Stimulated activated memory B cell treated with anti-CD40 and anti-IgM and Interleukin-4, amounts not matched to agents 10 μg/mL and 1 μg/mL and 100 μg/mL, for 72 hours (primary cell): ENCODE measurements around the gene RIMKLB.
"Not testable (repeated sequence)": the region's sequence is repeated elsewhere in the genome, so short reads cannot be mapped to it uniquely, and the experiment has no call there.

Experiments used
- ATAC-seq: fragments of 150-1000 bp; cut with Tn5 transposase; 2 replicates; pipeline ENCODE4 v1.10.0; 2021
- H3K27ac Mint-ChIP-seq: one replicate; pipeline ENCODE4 v1.8.0; 2022; ENCODE audit warnings: mild to moderate bottlenecking, mixed read lengths
- H3K27me3 Mint-ChIP-seq: one replicate; pipeline ENCODE4 v1.8.0; 2022; ENCODE audit warnings: mixed read lengths
- H3K36me3 Mint-ChIP-seq: one replicate; pipeline ENCODE4 v1.8.0; 2022; ENCODE audit warnings: mixed read lengths
- H3K4me1 Mint-ChIP-seq: one replicate; pipeline ENCODE4 v1.8.0; 2022; ENCODE audit warnings: mixed read lengths
- H3K4me3 Mint-ChIP-seq: one replicate; pipeline ENCODE4 v1.8.0; 2022; ENCODE audit warnings: mild to moderate bottlenecking, moderate library complexity, mixed read lengths
- H3K9me3 Mint-ChIP-seq: one replicate; pipeline ENCODE4 v1.8.0; 2022; ENCODE audit warnings: mixed read lengths

Gene RIMKLB

DNA sequence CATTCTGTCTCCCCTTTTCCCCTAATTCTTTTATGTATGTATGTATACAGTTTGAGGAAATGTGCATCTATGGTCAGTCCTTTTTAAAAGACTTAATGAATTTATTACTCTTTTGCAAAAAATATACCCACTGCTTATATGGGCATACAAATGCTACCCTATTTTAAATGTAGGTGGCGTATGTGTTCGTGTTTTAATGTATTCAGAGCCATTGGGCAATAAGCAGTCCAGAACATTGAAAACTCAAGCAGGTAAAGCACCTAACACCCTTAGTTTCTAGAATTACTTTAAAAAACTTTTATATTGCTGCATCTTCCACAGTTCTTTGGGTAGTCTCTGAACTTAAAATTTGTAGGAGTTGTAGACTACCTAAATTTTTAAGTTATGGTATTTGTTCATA lies 82.1 kb downstream of the RIMKLB start:
- H3K4me1 Mint-ChIP-seq: no peaks in the 10 kb centered on the region
- peaks cover 34% of the 10 kb centered on the region for H3K36me3 Mint-ChIP-seq
- no peak overlapping the region for H3K27ac Mint-ChIP-seq
- no peak for ATAC-seq
- H3K27me3 Mint-ChIP-seq: no peaks in the 10 kb centered on the region
- no peaks in the 10 kb centered on the region for H3K9me3 Mint-ChIP-seq
- no peak overlapping the region for H3K4me3 Mint-ChIP-seq

DNA sequence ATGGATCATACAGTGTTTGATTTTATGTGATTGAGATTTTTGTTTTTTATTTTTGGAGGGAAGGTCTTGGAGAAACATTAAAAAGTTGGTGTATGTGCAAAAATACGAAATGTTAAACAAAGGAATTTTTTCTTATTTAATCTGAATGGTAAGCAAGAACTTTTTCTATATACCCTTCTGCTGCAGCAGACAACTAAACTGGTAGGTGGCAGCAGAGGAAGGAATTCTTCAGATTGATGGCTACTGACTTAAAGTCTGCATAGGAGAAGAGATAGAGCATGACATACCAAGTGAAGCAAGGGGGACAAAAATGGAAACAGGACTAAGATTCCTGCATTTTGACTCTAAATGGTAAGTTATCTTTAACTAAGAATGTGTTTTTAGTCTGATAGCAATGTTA lies 82.6 kb downstream of the RIMKLB start:
- H3K9me3 Mint-ChIP-seq: no peaks in the 10 kb centered on the region

DNA sequence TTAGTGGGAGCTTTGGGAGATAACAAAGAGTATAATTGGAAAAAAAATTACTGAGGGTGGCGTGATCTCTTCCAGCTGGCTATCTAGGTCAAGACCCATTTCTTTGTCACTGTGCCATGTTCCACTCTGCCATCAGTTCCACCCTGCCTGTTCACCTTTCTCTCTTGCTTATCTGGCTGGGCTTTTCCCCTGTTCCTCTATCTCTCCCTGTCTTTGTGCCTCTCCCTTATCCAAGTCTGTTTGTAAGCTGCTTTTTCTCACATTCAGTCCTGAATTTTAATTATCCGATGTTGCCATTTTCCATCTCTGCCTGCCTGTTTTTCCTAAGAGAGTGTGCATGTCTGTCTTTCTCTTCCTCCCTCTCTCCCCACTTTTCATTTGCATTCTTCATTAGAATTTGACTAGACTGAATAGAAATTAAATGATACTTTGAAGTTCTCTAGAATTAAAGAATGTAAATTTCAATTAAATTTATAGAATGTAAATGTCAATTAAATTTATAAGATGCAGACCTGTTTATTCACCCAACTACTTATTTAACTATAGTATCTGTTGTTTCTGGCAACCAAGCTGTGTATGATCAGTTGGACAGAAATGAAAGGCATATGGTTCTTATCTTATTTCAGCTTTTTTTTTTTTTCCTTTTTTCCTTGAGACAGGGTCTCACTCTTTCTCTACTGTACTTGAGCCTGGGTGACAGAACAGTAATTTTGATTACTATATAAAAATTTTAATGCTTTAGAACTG lies 83.8 kb downstream of the RIMKLB start:
- H3K27me3 Mint-ChIP-seq: no peaks in the 10 kb centered on the region
- H3K27ac Mint-ChIP-seq: no peak overlapping the region
- ATAC-seq: no peak
- no peak overlapping the region for H3K4me3 Mint-ChIP-seq
- H3K9me3 Mint-ChIP-seq: no peaks in the 10 kb centered on the region
- peaks cover 22% of the 10 kb centered on the region for H3K36me3 Mint-ChIP-seq
- H3K4me1 Mint-ChIP-seq: no peaks in the 10 kb centered on the region

More for the DNA sequence above, 82.6 kb downstream of the RIMKLB start:
- H3K4me3 Mint-ChIP-seq: no peak overlapping the region
- ATAC-seq: no peak
- no peaks in the 10 kb centered on the region for H3K4me1 Mint-ChIP-seq
- no peak overlapping the region for H3K27ac Mint-ChIP-seq
- H3K36me3 Mint-ChIP-seq: peaks cover 29% of the 10 kb centered on the region
- H3K27me3 Mint-ChIP-seq: no peaks in the 10 kb centered on the region

GRCh38 chr12:8784290-8784888 lies 86.6 kb downstream of the RIMKLB start:
- Mint-ChIP-seq H3K9me3 (no peaks in the 10 kb centered on the region), H3K36me3 (peaks cover 15% of the 10 kb centered on the region), H3K27ac (no peak overlapping the region), H3K4me1 (no peaks in the 10 kb centered on the region), H3K4me3 (no peak overlapping the region), H3K27me3 (no peaks in the 10 kb centered on the region)
- ATAC-seq: no peak

GRCh38 chr12:8785499-8785898 lies 87.7 kb downstream of the RIMKLB start:
- H3K27ac Mint-ChIP-seq: no peak overlapping the region
- ATAC-seq: no peak
- H3K4me1 Mint-ChIP-seq: no peaks in the 10 kb centered on the region
- no peak overlapping the region for H3K4me3 Mint-ChIP-seq
- H3K27me3 Mint-ChIP-seq: no peaks in the 10 kb centered on the region
- peaks cover 9% of the 10 kb centered on the region for H3K36me3 Mint-ChIP-seq
- H3K9me3 Mint-ChIP-seq: no peaks in the 10 kb centered on the region

- ATAC-seq, H3K9me3 Mint-ChIP-seq, H3K27me3 Mint-ChIP-seq, H3K4me3 Mint-ChIP-seq, H3K4me1 Mint-ChIP-seq, H3K27ac Mint-ChIP-seq, H3K36me3 Mint-ChIP-seq: not testable (repeated sequence)
Observed at GRCh38 chr12:8787206-8787605, 89.4 kb downstream of the RIMKLB start.

DNA sequence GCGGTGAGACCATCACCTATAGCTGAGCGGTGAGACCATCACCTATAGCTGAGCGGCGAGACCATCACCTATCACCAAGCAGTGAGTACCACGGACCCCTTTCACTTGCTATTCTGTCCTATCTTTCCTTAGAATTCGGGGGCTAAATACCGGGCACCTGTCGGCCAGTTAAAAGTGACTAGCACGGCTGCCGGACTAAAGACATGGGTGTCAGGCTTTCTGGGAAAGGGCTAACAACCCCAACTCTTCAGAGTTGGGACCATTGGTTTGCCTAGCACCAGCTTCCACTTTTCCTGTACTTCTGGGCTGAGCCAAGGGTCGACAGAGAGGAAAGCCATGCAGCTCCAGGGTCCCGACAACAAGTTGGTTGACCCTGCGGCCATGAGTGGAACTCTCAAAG lies 90.9 kb downstream of the RIMKLB start:
- H3K4me1 Mint-ChIP-seq, H3K9me3 Mint-ChIP-seq, H3K27ac Mint-ChIP-seq, H3K36me3 Mint-ChIP-seq, ATAC-seq, H3K27me3 Mint-ChIP-seq: not testable (repeated sequence)
- peak overlapping the region; percentile 64 for H3K4me3 Mint-ChIP-seq

DNA sequence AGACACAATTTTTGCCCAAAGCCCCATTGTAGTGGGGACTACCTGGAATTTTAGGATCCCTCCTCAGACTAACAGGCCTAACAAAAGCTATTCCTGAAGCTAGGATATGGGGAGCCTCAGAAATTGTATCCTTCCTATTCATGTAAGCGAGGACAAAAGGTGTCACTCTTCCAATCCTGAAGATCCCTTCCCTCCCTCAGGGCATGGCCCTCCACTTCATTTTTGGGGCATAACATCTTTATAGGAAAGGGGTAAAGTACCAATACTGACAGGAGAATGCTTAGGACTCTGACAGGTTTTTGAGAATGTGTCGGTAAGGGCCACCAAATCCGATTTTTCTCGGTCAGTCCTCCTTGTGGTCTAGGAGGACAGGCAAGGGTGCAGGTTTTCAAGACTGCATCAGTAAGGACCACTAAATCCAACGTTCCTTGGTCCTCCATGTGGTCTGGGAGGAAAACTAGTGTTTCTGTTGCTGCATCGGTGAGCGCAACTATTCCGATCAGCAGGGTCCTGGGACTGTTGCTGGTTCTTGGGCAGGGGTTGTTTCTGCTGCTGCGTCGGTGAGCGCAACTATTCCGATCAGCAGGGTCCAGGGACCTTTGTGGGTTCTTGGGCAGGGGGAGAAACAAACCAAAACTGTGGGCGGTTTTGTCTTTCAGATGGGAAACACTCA lies 91.7 kb downstream of the RIMKLB start:
- not testable (repeated sequence) for ATAC-seq, H3K4me1 Mint-ChIP-seq, H3K36me3 Mint-ChIP-seq, H3K27ac Mint-ChIP-seq, H3K9me3 Mint-ChIP-seq, H3K27me3 Mint-ChIP-seq
- peak overlapping the region; percentile 64 for H3K4me3 Mint-ChIP-seq

GRCh38 chr12:8793226-8793625 lies 95.4 kb downstream of the RIMKLB start:
- ATAC-seq, H3K27ac Mint-ChIP-seq, H3K36me3 Mint-ChIP-seq: not testable (repeated sequence)

GRCh38 chr12:8794611-8795010 lies 96.8 kb downstream of the RIMKLB start:
- H3K9me3 Mint-ChIP-seq, H3K27ac Mint-ChIP-seq, ATAC-seq, H3K4me3 Mint-ChIP-seq, H3K27me3 Mint-ChIP-seq, H3K36me3 Mint-ChIP-seq, H3K4me1 Mint-ChIP-seq: not testable (repeated sequence)

More at GRCh38 chr12:8793226-8793625, 95.4 kb downstream of the RIMKLB start:
- H3K4me1 Mint-ChIP-seq, H3K4me3 Mint-ChIP-seq, H3K27me3 Mint-ChIP-seq, H3K9me3 Mint-ChIP-seq: not testable (repeated sequence)

- H3K9me3 Mint-ChIP-seq: peaks cover 6% of the 10 kb centered on the region
- no peaks in the 10 kb centered on the region for H3K36me3 Mint-ChIP-seq
- H3K4me1 Mint-ChIP-seq: no peaks in the 10 kb centered on the region
- no peaks in the 10 kb centered on the region for H3K27me3 Mint-ChIP-seq
- H3K27ac Mint-ChIP-seq: no peak overlapping the region
- no peak for ATAC-seq
- H3K4me3 Mint-ChIP-seq: no peak overlapping the region
Observed at GRCh38 chr12:8796831-8797626, 99.2 kb downstream of the RIMKLB start.

DNA sequence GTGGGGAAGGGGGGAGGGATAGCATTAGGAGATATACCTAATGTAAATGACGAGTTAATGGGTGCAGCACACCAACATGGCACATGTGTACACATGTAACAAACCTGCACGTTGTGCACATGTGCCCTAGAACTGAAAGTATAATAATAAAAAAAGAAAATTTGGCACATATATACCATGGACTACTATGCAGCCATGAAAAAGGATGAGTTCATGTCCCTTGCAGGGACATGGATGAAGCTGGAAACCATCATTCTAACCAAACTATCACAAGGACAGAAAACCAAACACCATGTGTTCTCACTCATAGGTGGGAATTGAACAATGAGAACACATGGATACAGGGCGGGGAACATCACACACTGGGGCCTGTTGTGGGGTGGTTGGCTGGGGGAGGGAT lies 103.4 kb downstream of the RIMKLB start:
- H3K4me1 Mint-ChIP-seq, H3K27me3 Mint-ChIP-seq, H3K4me3 Mint-ChIP-seq, H3K27ac Mint-ChIP-seq, H3K9me3 Mint-ChIP-seq, ATAC-seq, H3K36me3 Mint-ChIP-seq: not testable (repeated sequence)

DNA sequence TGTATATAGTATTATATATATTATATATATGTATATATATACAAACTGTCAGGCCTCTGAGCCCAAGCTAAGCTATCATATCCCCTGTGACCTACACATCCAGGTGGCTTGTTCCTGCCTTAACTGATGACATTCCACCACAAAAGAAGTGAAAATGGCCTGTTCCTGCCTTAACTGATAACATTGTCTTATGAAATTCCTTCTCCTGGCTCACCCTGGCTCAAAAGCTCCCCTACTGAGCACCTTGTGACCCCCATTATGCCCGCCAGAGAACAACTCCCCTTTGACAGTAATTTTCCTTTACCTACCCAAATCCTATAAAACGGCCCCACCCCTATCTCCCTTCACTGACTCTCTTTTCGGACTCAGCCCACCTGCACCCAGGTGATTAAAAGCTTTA lies 107.0 kb downstream of the RIMKLB start:
- ATAC-seq, H3K4me3 Mint-ChIP-seq, H3K27ac Mint-ChIP-seq, H3K9me3 Mint-ChIP-seq, H3K4me1 Mint-ChIP-seq, H3K27me3 Mint-ChIP-seq, H3K36me3 Mint-ChIP-seq: not testable (repeated sequence)

- not testable (repeated sequence) for H3K36me3 Mint-ChIP-seq, H3K4me1 Mint-ChIP-seq, H3K9me3 Mint-ChIP-seq, H3K4me3 Mint-ChIP-seq, ATAC-seq, H3K27me3 Mint-ChIP-seq, H3K27ac Mint-ChIP-seq
Observed at GRCh38 chr12:8805487-8805886, 107.7 kb downstream of the RIMKLB start.

DNA sequence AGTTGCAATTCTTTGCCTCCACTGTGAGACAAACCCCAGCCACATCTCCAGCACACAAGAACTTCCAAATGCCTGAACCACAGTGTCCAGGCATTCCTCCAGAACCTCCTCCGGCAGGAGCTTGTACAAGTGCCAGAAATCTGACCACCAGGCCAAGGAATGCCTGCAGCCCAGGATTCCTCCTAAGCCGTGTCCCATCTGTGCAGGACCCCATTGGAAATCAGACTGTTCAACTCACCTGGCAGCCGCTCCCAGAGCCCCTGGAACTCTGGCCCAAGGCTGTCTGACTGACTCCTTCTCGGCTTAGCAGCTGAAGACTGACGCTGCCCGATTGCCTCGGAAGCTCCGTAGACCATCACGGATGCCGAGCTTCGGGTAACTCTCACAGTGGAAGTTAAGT lies 109.3 kb downstream of the RIMKLB start:
- H3K27ac Mint-ChIP-seq, H3K4me3 Mint-ChIP-seq, H3K9me3 Mint-ChIP-seq, H3K4me1 Mint-ChIP-seq, ATAC-seq, H3K36me3 Mint-ChIP-seq, H3K27me3 Mint-ChIP-seq: not testable (repeated sequence)
